ENCODE results near the gene KCNJ6. TPM values are rescaled to one million over a fixed set of nuclear protein-coding genes. Genes with fewer than 3 reads are reported as not detected.

The KCNJ6 gene
- total RNA-seq, 1 experiment from 2014 or later = not detected

DNA sequence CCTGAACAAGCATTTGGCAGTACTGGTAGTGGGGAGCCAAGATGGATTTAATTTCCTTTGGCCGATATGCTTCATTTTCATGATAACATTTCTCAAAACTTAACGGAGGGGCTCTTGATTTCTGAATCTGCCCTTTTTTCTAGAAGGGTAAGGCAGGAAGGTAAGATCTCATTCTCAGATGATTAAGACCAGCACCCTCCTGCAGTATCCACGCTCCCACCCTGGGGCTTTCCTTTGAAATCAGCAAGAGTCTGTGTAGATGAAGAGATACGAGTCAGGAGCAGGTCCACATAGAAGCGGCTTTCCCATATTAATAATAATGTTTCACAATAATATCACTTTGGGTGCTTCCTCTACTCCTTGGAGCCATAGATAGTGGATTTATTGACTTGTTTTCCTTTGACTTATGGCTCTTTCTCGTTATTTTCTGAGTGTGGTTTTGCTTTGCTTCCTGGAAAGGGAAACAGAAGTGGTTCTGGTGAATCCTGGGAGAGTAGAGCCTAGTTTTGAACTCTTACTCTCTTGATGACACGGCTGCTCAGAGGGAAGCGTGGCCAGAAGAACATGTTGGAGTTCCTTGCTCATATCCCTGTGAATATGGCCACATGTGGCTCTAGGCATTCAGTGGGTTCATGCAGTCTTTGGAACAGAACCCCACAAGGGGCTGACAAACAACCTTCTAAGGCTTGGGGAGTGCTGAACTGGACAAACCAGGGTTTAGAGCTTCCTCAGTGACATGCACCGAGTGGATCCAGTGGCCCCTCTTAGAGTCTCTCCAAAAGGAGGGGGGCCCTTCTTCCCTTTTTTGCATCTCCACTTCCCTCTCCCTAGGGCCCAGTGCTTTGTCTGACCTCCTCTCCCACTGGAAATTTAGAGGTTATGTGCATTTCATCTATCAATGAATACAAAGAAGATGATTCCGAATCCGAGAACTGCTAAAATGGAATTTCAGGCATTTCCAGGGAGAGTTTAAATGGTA, 354.0 kb downstream of the KCNJ6 start (continued):
- TF ChIP-seq, protein P1, sequence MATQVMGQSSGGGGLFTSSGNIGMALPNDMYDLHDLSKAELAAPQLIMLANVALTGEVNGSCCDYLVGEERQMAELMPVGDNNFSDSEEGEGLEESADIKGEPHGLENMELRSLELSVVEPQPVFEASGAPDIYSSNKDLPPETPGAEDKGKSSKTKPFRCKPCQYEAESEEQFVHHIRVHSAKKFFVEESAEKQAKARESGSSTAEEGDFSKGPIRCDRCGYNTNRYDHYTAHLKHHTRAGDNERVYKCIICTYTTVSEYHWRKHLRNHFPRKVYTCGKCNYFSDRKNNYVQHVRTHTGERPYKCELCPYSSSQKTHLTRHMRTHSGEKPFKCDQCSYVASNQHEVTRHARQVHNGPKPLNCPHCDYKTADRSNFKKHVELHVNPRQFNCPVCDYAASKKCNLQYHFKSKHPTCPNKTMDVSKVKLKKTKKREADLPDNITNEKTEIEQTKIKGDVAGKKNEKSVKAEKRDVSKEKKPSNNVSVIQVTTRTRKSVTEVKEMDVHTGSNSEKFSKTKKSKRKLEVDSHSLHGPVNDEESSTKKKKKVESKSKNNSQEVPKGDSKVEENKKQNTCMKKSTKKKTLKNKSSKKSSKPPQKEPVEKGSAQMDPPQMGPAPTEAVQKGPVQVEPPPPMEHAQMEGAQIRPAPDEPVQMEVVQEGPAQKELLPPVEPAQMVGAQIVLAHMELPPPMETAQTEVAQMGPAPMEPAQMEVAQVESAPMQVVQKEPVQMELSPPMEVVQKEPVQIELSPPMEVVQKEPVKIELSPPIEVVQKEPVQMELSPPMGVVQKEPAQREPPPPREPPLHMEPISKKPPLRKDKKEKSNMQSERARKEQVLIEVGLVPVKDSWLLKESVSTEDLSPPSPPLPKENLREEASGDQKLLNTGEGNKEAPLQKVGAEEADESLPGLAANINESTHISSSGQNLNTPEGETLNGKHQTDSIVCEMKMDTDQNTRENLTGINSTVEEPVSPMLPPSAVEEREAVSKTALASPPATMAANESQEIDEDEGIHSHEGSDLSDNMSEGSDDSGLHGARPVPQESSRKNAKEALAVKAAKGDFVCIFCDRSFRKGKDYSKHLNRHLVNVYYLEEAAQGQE (IDR thresholded peaks at IDR 0.05; ENCODE audit: low read depth) = no peak
- TF ChIP-seq TCF7L2 (IDR thresholded peaks at IDR 0.05; ENCODE audit: borderline replicate concordance, extremely low read depth, insufficient read depth, insufficient read length) (no peak), POLR2A (IDR thresholded peaks at IDR 0.05; ENCODE audit: borderline replicate concordance, extremely low read depth, insufficient read depth, insufficient read length) (no peak)

DNA sequence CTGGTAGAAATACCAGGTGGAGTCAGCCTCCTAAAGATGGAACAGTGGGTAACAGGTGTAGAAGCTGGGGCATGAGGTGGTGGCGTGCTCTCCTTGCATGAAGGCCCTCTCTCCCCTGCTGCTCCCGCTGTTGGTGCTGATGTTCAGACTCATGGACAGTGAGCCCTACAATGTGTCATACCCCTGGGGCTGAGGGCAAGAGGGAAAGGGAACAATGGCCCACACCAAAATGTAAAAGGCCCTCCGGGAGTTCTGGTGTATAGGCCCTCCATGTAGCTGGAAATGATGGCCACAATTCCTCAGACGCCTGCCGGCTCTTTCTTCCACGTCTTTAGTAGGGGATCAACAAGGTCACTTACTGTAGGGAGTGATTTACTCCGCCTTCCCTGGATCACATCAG, 354.8 kb downstream of the KCNJ6 start:
- POLR2A ChIA-PET = no interaction called here
- RAD21 ChIA-PET (ENCODE audit: low non-redundant PET in 1 of 2, low total read pairs in 2 of 2, uncharacterized antibody in 2 of 2, unreplicated experiment in 2 of 2) = no interaction called here
- no peak overlapping the region for H3K27ac ChIP-seq (ENCODE audit: low read depth, low read length)
- intact Hi-C loops (cut with micrococcal nuclease) = no loop called here
- H3K4me1 ChIP-seq (ENCODE audit: control insufficient read depth in 1 of 2, insufficient read depth in 2 of 2, low read length in 2 of 2) = peaks cover 16 to 29% of the 10 kb centered on the region in 2 experiments
- H3K9me2 ChIP-seq (ENCODE audit: insufficient read depth) = no peaks in the 10 kb centered on the region
- no TSS peak for BruUV-seq (replicated peaks)
- ATAC-seq (no peak), DNase-seq (ENCODE audit: low read depth, low spot score) (no peak)
- H3K27me3 ChIP-seq (ENCODE audit: insufficient read depth, low read length) = no peaks in the 10 kb centered on the region
- CTCF ChIA-PET = no interaction called here
- no peak overlapping the region for H3K4me2 ChIP-seq (ENCODE audit: low read length)
- no peak overlapping the region for H2AFZ ChIP-seq (ENCODE audit: low read depth, low read length, poor library complexity, severe bottlenecking)
- no peak overlapping the region for H3K9ac ChIP-seq (ENCODE audit: low read length)
- H3K79me2 ChIP-seq (ENCODE audit: insufficient read depth, low read length) = no peaks in the 10 kb centered on the region
- H3K36me3 ChIP-seq (ENCODE audit: control insufficient read depth in 1 of 2, insufficient read depth in 2 of 2, low read length in 2 of 2) = no peaks in the 10 kb centered on the region
- no peaks in the 10 kb centered on the region for H4K20me1 ChIP-seq (ENCODE audit: insufficient read depth)
- peaks cover 0 to 5% of the 10 kb centered on the region in 2 experiments; a peak in 1 of 4 replicates for H3K9me3 ChIP-seq (ENCODE audit: control insufficient read depth in 1 of 2, insufficient read depth in 1 of 2, low read depth in 1 of 2, low read length in 2 of 2)
- H3K4me3 ChIP-seq (replicated peaks in 1 of 2; ENCODE audit: low read depth in 1 of 2, low read length in 2 of 2) = no peak overlapping the region
- TF ChIP-seq, protein P2, sequence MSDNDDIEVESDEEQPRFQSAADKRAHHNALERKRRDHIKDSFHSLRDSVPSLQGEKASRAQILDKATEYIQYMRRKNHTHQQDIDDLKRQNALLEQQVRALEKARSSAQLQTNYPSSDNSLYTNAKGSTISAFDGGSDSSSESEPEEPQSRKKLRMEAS (IDR thresholded peaks at IDR 0.05) = no peak
- TF ChIP-seq CEBPB (IDR thresholded peaks at IDR 0.05; ENCODE audit: low read depth) = no peak
- TF ChIP-seq SRF (IDR thresholded peaks at IDR 0.05; ENCODE audit: low read depth) = no peak
- no peak for TF ChIP-seq ELF1 (IDR thresholded peaks at IDR 0.05; ENCODE audit: borderline replicate concordance, low read depth)
- TF ChIP-seq, protein P3, sequence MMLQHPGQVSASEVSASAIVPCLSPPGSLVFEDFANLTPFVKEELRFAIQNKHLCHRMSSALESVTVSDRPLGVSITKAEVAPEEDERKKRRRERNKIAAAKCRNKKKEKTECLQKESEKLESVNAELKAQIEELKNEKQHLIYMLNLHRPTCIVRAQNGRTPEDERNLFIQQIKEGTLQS (IDR thresholded peaks at IDR 0.05) = no peak
- no peak for TF ChIP-seq TCF7L2 (IDR thresholded peaks at IDR 0.05; ENCODE audit: borderline replicate concordance, extremely low read depth, insufficient read depth, insufficient read length)
- TF ChIP-seq ZFX (IDR thresholded peaks at IDR 0.05) = no peak
- no peak for TF ChIP-seq YY1 (IDR thresholded peaks at IDR 0.05; ENCODE audit: extremely low read depth, insufficient replicate concordance, low read depth, low read length)
- TF ChIP-seq POLR2A (IDR thresholded peaks at IDR 0.05; ENCODE audit: borderline replicate concordance, extremely low read depth, insufficient read depth, insufficient read length) = no peak
- TF ChIP-seq, protein P1 (IDR thresholded peaks at IDR 0.05; ENCODE audit: low read depth) = no peak
- no peak for TF ChIP-seq EZH2phosphoT487 (IDR thresholded peaks at IDR 0.05; ENCODE audit: borderline replicate concordance)
- TF ChIP-seq RAD21 (IDR thresholded peaks at IDR 0.05; ENCODE audit: low read depth) = no peak
- TF ChIP-seq ZNF274 (IDR thresholded peaks at IDR 0.05; ENCODE audit: low read depth, low read length) = no peak
- TF ChIP-seq EGR1 (IDR thresholded peaks at IDR 0.05; ENCODE audit: low read depth) = no peak
- no peak for TF ChIP-seq FOSL1 (IDR thresholded peaks at IDR 0.05; ENCODE audit: low read depth)
- TF ChIP-seq POLR2AphosphoS5 (IDR thresholded peaks at IDR 0.05; ENCODE audit: low read depth, low read length) = no peak

All from HCT116 (cell line).